Thoracic aorta (tissue), 2 donors: ENCODE data around the gene GPI. TPM values are rescaled to one million over a fixed set of nuclear protein-coding genes. Genes with fewer than 3 reads are reported as not detected.

ENCODE experiments used
- ATAC-seq: fragments of 150-250 bp; one replicate; pipeline ENCODE4 v1.8.0; 2017; ENCODE audit warnings: low read depth; ENCODE audit not compliant: insufficient number of reproducible peaks, low FRiP score
- DNase-seq: peaks from one replicate; pipeline ENCODE4 v3.0.0-alpha.2; 2020; ENCODE audit warnings: low spot score
- H3K27ac ChIP-seq, 2 donors: fragments of 200-600 bp; sonication (generic); 1 replicate in 1 of 2; 2 replicates in 1 of 2; pipeline ENCODE4 v1.5.1; 2016; ENCODE audit warnings: mild to moderate bottlenecking in 2 of 2, moderate library complexity in 2 of 2
- H3K27me3 ChIP-seq: fragments of 200-600 bp; sonication (generic); replicated peaks from 2 replicates; pipeline ENCODE4 v1.6.0; 2016; ENCODE audit warnings: mild to moderate bottlenecking; ENCODE audit not compliant: insufficient read depth
- H3K36me3 ChIP-seq: fragments of 200-600 bp; sonication (generic); one replicate; pipeline ENCODE4 v1.5.1; 2016
- H3K4me1 ChIP-seq, 2 donors: fragments of 200-600 bp; sonication (generic); 1 replicate in 1 of 2; 2 replicates in 1 of 2; pipeline versions ENCODE4 v1.5.1 to v1.6.0; 2016; ENCODE audit warnings: low read depth in 2 of 2, mild to moderate bottlenecking in 1 of 2; ENCODE audit not compliant: control insufficient read depth in 1 of 2
- H3K4me3 ChIP-seq: fragments of 200-600 bp; sonication (generic); 2 replicates; pipeline ENCODE4 v1.5.1; 2016; ENCODE audit warnings: mild to moderate bottlenecking
- H3K9me3 ChIP-seq: fragments of 200-600 bp; sonication (generic); 2 replicates; pipeline ENCODE4 v1.5.1; 2016
- total RNA-seq, 2 donors: library from RNA; depleted of rRNA; stranded (reverse); fragments of >200 nt; gene quantifications; one replicate each; pipeline versions ENCODE4 v1.1.0 to v1.2.3, GENCODE V29; 2016
- TF ChIP-seq, protein P1 (sequence below): fragments of 200-600 bp; sonication (generic); IDR thresholded peaks from one replicate; pipeline ENCODE4 v1.5.1; 2019; ENCODE audit warnings: antibody characterized with exemption

Gene GPI
- total RNA-seq, 2 donors from 2014 or later, result 112 to 207 TPM

DNA sequence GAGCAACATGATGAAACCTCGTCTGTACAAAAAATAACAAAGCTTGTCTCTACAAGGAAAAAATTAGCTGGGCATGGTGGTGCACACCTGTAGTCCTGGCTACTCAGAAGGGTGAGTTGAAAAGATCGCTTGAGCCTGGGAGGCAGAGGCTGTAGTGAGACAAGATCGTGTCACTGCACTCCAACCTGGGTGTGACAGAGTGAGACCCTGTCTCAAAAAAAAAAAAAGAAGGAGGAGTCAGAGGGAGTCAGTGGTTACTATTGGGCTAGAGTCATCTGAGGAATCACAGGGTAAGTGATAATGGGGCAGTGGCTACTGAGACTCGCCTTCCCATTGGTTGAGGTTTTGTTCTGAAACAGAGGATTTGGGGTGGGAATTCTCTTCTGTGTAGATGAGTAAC is 1.9 kb upstream of the GPI start:
- Histone ChIP-seq H3K36me3 (peaks cover 1% of the 10 kb centered on the region), H3K27me3 (no peaks in the 10 kb centered on the region), H3K4me1 (peaks cover 14 to 41% of the 10 kb centered on the region in 2 donors), H3K27ac (no peak overlapping the region), H3K4me3 (no peak overlapping the region), H3K9me3 (no peaks in the 10 kb centered on the region)
- ATAC-seq (no peak), DNase-seq (no peak)
- TF ChIP-seq, protein P1, sequence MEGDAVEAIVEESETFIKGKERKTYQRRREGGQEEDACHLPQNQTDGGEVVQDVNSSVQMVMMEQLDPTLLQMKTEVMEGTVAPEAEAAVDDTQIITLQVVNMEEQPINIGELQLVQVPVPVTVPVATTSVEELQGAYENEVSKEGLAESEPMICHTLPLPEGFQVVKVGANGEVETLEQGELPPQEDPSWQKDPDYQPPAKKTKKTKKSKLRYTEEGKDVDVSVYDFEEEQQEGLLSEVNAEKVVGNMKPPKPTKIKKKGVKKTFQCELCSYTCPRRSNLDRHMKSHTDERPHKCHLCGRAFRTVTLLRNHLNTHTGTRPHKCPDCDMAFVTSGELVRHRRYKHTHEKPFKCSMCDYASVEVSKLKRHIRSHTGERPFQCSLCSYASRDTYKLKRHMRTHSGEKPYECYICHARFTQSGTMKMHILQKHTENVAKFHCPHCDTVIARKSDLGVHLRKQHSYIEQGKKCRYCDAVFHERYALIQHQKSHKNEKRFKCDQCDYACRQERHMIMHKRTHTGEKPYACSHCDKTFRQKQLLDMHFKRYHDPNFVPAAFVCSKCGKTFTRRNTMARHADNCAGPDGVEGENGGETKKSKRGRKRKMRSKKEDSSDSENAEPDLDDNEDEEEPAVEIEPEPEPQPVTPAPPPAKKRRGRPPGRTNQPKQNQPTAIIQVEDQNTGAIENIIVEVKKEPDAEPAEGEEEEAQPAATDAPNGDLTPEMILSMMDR, result no peak

GRCh38 chr19:34363930-34364329 is 1.1 kb upstream of the GPI start:
- no peaks in the 10 kb centered on the region for H3K27me3 ChIP-seq
- DNase-seq, result no peak
- peaks cover 11 to 34% of the 10 kb centered on the region in 2 donors for H3K4me1 ChIP-seq
- H3K27ac ChIP-seq, result no peak overlapping the region
- no peak for ATAC-seq
- no peaks in the 10 kb centered on the region for H3K9me3 ChIP-seq
- TF ChIP-seq, protein P1, result no peak
- H3K4me3 ChIP-seq, result no peak overlapping the region
- H3K36me3 ChIP-seq, result peaks cover 9% of the 10 kb centered on the region

DNA sequence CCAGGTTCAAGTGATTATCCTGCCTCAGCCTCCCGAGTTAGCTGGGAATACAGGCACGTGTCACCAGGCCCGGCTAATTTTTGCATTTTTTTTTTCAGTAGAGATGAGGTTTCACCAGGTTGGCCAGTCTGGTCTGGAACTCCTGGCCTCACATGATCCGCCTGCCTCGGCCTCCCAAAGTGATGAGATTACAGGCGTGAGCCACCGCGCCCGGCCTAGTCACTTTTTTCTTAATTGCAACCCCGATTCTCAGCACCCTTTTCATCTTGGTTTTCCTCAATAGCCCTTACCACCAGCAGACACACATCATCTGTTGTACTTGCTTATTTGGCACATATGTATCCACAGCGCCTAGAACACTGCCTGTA is 550 bp upstream of the GPI start:
- TF ChIP-seq, protein P1, result no peak
- peaks cover 11 to 28% of the 10 kb centered on the region in 2 donors for H3K4me1 ChIP-seq
- H3K9me3 ChIP-seq, result no peaks in the 10 kb centered on the region
- no peaks in the 10 kb centered on the region for H3K27me3 ChIP-seq
- peaks cover 14% of the 10 kb centered on the region for H3K36me3 ChIP-seq
- ATAC-seq (no peak), DNase-seq (no peak)
- peak overlapping the region; percentile 88 for H3K4me3 ChIP-seq
- H3K27ac ChIP-seq, result peak overlapping the region; percentile 32 to 46

GRCh38 chr19:34365463-34366401 is 736 bp downstream of the GPI start:
- DNase-seq (no peak), ATAC-seq (no peak)
- peak overlapping the region; percentile 40 to 64 for H3K27ac ChIP-seq
- H3K27me3 ChIP-seq, result no peaks in the 10 kb centered on the region
- H3K4me3 ChIP-seq, result peak overlapping the region; percentile 88
- no peaks in the 10 kb centered on the region for H3K9me3 ChIP-seq
- H3K4me1 ChIP-seq, result peaks cover 11 to 22% of the 10 kb centered on the region in 2 donors
- TF ChIP-seq, protein P1, result no peak
- peaks cover 22% of the 10 kb centered on the region for H3K36me3 ChIP-seq

GRCh38 chr19:34366738-34367623 is 2.0 kb downstream of the GPI start:
- no peak for DNase-seq
- H3K36me3 ChIP-seq, result peaks cover 22% of the 10 kb centered on the region
- no peaks in the 10 kb centered on the region for H3K9me3 ChIP-seq
- H3K27me3 ChIP-seq, result no peaks in the 10 kb centered on the region
- H3K4me3 ChIP-seq, result peak overlapping the region; percentile 88
- H3K27ac ChIP-seq, result no peak overlapping the region
- TF ChIP-seq, protein P1, result no peak
- ATAC-seq, result no peak
- peaks cover 11 to 22% of the 10 kb centered on the region in 2 donors for H3K4me1 ChIP-seq
